ENCODE results near the gene RTP2.

The RTP2 gene

DNA sequence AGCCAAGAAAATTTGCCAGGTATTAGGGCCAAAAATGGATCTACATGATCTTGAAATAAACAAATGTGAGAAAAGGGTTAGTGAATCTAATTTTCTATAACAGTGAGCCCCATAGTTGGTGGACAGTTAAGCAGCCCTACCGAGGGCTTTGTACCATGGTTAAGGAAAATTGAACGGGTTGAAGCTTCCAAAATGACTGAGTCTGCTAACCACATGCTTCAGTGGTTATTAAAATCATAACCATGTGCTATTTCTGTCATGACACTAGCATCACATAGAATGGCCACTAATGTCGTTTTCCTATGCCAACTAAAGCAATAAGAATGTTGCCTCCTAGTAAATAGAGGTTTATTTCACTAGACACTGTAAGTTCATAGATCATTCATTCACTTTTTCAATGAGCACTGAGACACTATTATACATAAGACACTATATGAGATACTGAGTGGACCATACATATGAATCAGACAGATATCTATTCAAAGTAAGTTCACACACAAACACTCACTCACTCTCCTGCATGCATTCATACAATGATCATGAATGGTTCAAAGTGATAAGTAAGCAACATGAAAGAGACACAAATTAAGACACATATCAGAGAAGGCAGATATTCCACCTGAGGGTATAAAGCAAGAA is 36.5 kb downstream of the RTP2 start:
- DNase-seq = no peak

DNA sequence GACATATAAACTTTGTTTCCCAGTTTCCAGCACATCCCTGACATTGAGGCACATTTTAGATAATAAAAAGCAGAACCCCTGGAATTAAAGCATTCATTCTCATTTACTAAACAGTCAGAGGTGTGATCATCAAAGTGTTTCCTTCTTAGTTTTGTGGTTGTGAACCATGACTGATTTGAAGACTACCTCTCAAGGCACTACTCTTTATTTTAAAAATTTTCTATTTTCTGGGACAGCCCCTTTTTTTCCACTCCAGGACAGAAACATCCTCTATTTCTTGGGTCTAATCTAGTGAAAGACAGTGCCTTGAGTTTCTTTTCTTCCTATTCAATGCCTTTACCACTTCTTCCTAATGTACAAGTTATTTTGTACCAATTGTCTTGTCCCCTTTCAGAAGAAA is 37.3 kb downstream of the RTP2 start:
- DNase-seq = no peak

DNA sequence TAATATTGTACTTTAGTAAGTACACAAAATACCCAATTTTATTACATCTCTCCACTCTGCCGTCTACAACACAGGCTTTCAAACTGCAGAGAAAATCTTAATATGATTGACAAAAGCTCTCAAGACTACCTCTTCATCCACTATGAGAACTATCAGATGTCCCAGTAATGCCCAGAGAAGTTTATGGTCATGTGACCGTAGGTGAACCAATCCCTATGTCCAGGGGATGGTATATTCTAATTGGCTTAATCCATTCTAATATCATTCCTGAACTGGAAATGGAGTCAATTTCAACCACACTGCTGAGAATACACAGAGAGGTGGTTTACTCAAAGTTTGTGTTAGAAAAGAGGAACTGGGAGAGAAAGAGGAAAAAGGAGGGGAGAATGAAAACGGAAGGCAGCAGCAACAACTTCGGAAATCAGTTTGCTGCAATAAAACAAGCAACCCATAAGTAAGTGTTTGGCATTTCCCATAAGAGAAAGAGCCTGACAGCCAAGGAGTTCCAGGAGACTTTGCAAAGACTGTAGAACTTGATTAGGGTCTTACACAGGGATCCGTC is 39.4 kb downstream of the RTP2 start:
- no peak for DNase-seq

DNA sequence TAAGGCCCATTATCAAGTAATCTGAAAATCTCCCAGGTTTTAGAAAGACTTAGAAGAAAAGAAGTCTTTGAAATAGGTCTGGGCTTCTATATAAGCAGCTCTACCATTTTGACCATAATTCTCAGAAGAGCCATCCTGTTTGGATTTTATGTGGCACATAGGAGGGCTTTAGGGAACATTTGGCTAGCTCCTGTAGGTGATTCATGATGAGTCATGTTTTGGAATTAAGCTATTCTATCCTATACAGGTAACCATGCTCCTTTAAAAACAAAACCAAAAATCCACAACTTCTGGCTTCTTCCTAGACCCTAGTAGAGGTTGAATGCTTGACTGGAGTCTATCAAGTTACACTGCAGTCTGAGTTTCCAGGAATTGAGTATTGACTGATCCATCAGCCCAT is 41.1 kb downstream of the RTP2 start:
- no peak for DNase-seq

DNA sequence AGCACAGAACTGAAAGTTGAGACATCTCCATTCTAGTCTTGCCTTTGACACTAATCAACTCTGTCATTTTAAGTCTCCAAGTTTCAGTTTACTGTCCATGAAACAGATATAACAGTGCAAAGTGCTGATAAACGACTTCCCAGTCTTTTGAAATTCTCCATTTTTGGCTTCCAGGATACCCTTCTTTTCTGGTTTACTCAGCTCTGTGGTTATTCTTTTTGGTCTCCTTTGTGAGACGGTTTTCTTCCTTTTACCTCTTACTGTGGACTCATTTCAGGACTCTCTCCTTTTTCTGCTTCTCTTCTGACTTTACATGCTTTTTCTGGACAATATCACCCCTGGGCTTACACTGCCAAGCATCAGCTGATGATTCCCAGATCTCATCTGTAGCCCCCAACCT is 51.1 kb downstream of the RTP2 start:
- DNase-seq = no peak

All from CD4-positive, alpha-beta T cell treated with Interleukin-4 for 1 hour (primary cell).